Mesenteric fat pad (tissue), 1 donor: ENCODE data around the gene TNNT3. TPM values are rescaled to one million over a fixed set of nuclear protein-coding genes. Genes with fewer than 3 reads are reported as not detected.

Source experiments
- DNase-seq: peaks from one replicate; pipeline ENCODE4 v3.0.0-alpha.2; 2020; ENCODE audit warnings: low spot score
- total RNA-seq: library from RNA; stranded (reverse); fragmentation: NEBNext Ultra II Directional; extraction: Animal tissue kit (Norgen Biotek cat#: 25700); gene quantifications from one replicate; pipeline ENCODE4 v1.2.1, GENCODE V29; 2021
- donor health status: DM: yes; HTN: yes; CAD: no.

Gene TNNT3
- total RNA-seq, 1 donor from 2014 or later = 22.9 TPM

DNA sequence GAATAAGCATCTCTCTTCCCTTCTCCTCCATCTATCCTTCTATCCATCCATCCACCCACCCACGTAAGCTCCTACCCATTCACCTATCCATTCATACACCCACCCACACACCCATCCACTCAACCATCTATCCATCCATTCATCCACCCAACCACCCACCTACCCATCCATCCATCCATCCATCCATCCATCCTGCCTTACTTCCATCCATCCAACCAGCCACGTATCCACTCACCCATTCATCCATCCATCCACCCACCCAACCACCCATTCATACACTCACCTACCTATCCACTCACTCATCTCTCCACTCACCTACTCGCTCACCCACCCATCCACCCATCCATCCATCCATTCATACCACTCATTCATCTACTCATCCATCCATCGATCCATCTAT lies 13.2 kb downstream of the TNNT3 start:
- DNase-seq = no peak

DNA sequence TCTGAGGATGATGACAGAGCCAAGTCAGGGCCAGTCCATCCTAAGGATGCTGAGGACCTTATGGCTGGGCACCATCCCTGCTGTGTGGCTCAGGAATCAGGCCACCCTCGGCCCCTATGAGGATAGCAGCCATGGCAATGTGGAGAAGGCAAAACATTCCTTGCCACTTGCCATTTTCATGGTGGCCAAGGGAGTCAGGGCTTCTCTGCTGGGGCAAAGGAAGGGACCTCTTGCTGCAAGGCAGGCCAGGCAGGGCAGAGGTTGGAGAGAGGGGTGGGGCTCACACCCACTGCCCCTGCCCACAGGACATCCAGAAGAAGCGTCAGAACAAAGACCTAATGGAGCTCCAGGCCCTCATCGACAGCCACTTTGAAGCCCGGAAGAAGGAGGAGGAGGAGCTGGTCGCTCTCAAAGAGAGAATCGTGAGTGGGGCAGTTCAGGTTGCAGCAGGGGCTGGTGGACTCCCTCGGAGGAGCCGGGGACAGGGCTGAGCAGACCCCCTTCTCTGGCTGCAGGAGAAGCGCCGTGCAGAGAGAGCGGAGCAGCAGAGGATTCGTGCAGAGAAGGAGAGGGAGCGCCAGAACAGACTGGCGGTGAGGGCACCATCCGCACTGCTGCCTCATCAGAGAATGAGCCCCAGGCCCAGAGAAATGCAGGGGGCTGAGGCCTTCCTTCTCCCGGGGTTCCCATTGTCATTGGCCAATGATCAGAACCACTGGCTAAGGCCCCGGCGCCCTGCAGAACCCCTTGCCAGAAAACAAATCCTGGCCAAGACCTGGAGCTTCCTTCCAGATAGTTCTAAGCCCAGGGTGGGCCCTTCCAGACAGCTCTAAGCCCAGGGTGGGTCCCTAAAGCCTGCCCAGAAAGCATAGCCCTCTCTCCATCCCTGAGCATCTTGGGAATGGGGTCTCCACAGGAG lies 14.2 kb downstream of the TNNT3 start:
- peak; percentile 85 for DNase-seq

DNA sequence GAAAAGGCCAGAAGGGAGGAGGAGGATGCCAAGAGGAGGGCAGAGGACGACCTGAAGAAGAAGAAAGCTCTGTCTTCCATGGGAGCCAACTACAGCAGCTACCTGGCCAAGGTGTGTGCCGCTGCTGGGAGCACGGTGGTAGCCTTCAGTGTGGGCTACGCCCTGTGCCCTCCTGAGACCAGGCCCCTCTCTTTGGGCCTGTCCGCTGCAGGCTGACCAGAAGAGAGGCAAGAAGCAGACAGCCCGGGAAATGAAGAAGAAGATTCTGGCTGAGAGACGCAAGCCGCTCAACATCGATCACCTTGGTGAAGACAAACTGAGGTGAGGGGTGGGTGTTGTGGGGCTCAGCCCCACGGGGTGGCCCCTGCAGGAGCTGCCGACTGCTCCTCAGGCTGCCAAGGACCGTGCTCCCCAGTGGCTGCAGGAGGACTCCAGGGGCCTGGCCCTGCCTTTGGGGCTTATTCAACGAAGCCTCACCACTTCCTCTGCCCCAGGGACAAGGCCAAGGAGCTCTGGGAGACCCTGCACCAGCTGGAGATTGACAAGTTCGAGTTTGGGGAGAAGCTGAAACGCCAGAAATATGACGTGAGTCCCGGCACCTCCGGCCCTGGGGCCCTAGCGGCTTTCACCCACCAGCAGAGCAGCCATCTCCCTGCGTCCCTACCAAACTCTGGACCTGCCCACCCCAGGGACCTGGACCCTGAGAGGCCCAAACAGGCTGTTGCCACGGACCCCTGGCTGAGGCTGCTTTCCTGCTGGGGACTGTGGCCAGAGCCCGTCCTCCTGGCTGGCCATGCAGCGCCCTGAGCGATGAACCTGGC lies 15.0 kb downstream of the TNNT3 start:
- peak; percentile 76 for DNase-seq

DNA sequence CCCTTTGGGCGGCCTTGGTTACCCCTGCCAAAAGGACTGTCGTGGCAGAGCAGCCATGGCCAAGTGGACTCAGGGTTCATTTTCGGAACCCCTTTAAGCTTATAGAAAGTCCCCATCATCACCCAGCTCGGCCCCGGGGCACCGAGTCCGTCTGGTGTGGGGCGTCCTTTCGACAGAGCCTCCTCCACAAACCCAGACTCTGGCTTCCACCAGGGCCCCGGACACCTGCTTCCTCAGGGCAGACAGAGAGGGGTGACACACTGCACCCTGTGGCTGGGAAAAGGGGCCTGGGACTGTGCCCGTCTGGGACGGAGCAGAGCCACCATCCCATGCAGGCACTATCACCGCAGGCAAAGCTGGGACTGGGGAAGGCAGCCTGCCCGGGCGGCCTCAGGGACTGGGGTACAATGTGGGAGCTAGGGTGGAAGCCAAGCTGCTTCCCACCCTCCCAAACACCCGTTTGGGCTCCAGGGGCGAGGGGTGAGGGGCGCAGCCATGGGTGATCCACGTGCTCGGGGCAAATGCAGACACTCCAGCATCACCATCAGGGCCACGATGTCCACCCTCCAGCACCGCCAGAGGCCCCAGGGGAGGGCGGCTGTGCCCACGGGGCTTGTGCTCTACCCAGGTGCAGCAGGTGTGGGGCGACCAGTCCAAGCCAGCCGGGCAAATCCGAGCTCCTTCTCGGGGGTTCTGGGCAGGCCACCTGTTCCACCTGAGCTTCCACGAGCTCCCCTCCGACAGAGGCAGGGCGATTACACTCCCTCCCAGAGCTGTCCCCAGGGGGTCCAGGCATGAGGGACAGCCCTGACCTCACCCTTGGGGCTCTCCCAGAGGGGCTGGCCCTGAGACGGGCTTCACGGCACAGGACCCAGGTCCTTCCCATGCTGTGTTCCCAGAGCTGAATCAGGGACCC lies 15.9 kb downstream of the TNNT3 start:
- peak; percentile 86 for DNase-seq

DNA sequence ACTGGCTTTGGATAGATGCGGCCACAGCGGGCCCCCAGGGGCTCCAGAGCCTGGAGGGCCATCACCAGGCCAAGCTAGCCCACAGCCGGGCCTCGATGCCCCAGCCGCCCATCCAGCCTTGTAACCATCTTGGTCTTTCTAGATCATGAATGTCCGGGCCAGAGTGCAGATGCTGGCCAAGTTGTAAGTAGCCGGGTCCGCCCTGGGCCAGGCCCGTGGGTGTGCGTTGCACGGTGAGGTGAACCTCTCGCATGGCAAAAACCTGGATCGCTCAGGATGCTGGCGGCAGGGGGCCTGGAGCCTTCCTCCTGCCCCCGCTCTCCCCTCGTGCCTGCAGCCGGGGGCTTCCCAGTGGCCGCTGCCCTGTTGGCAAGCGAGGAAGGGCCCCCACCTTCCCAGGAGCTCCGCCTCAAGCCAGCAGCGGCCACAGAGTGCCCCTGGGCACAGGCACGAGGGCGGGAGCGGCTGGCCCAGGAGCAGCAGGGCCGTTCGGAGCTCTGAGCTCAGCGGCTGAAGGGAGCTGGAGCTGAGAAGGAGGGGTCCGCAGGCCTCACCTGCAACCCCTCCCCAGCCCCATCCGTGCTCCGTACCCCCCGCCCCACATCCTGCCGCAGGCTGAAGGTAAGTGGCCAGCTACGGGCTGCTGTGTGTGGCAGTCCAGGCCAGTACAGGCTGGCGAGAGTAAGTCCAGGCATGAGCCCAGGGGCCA lies 16.7 kb downstream of the TNNT3 start:
- peak; percentile 88 for DNase-seq

DNA sequence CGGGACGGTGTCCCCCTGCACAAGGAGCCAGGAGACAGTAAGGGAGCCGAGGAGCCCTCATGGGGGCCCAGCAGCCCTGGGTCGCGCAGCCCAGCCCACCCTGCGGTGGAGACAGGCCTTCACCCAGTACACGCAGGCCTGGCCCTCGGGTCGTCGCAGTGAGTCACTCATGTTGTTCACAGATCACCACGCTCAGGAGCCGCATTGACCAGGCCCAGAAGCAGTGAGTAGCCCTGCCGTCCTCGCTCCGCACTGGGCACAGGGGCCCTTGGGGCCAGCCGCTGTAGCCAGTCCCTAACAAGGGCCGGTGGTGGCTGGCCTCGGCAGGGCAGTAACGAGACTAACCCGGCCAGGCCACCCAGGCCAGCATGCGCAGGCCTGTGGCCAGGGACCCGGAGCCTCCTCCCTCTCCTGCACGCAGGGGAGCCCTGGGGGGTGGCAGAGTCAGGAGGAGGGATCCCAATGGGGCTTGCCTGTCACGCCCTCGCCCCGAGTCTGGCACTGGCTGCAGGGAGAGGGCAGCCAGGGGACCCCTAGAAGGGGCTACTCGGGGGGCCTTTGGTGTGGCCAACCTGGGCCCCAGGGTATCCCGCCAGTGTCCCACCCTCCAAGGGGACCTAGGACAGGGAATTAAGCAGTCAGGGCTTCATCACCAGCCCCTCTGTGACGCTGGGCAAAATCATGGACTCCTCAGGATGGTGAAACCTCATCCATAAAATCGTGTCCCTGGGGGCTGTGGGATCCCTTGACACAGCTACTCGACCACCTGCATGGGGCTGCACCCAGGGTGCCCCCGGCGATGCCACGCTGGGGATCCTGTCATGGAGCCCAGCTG lies 17.5 kb downstream of the TNNT3 start:
- peak; percentile 81 for DNase-seq

DNA sequence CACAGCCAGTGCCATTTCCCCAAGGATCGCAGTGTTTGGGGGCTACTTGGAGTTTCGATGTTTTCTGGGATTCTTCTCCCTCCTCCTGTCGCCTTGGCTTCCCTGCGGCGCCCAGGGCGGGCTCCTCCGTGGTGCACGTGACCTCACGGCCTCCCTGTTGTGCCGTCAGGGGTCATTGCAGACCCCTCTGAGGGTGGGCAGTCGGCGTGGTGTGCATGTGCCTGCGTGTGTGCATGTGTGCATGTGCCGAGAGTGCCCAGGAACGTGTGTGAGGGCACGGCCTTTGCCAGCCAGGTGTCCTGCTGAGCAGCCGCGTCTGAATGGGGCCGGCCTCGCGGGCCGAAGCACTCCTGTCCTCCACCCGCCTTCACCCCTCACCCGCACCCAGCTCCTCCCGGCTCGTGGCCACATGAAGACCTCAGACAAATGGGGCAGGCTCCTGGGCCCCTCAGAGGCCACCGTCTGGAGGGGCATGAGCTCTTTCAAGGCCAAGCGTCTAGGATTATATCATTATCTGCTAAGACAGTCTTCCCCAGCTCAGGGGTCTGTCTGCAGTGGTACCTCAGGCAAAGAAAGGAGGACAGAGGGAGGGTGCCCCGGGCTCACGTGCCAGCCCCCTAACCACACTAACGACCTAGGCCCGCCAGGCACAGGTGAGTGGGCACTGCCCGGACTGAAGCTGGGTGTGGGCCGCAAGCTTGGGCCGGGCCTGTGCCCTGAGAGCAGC lies 18.3 kb downstream of the TNNT3 start:
- DNase-seq = peak; percentile 87

DNA sequence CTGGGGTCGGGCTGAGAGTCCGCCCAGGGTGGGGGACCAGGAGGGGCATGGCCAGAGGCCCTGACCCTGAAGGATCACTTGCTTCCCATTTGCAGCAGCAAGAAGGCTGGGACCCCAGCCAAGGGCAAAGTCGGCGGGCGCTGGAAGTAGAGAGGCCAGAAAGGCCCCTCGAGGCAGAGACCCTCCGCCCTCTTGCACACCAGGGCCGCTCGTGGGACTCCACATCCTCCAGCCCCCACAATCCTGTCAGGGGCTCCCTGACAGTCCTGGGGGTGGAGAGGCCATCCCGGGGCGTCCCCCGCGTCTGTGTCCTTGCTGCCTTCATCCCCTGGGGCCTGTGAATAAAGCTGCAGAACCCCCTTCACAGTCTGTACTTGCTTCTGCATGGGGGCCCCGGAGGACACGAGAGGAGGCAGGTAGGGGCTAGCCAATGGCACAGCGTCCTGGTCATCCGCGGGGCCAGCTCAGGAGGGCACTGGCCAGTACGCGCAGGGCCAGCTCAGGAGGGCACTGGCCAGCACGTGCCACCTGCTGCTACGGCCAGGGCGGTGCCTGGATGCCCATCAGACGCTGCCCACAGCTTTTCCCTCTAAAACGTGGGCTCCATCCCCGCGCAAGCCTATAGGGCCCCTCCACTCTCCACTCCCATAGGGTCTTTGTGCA lies 19.0 kb downstream of the TNNT3 start:
- peak; percentile 88 for DNase-seq

DNA sequence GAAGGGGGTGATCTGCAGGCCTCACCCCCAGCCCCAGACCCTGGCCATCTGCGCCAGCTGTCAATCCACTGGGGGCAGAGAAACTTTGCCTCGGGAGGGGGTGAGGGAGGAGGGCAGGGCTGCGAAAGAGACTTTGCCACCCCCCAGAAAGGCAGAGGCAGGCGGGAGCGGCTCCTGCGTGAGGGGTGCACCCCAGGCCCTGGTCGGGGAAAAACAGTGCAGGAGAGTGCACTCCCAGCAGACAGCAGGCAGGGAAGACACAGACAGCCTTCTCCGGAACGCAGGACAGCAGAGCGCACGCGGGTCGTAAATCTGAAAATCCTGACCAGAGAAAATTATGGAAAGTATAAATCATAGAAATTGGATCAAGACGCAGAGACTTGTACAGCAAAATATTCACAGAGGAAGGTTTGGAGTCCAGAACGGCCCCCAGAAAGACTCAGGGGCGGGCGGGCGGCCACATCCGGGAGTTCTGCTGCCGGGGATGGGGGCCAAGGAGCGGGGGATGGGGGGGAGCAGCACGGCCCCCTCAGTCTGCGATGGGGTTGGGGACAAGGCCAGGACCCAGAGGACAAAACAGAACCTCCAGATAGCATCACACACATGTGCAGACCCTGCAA lies 19.6 kb downstream of the TNNT3 start:
- peak; percentile 67 for DNase-seq

DNA sequence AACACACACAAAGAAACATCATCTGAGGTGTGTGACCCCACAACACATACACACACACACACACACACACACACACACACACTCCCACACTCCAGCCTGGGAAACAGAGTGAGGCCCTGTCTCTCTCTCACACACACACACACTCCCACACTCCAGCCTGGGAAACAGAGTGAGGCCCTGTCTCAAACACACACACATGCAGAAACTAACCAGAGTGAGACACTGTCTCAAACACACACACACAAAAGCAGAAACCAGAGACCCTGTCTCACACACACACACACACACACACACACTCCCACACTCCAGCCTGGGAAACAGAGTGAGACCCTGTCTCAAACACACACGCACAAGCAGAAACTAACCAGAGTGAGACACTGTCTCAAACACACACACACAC lies 20.3 kb downstream of the TNNT3 start:
- peak; percentile 65 for DNase-seq

DNA sequence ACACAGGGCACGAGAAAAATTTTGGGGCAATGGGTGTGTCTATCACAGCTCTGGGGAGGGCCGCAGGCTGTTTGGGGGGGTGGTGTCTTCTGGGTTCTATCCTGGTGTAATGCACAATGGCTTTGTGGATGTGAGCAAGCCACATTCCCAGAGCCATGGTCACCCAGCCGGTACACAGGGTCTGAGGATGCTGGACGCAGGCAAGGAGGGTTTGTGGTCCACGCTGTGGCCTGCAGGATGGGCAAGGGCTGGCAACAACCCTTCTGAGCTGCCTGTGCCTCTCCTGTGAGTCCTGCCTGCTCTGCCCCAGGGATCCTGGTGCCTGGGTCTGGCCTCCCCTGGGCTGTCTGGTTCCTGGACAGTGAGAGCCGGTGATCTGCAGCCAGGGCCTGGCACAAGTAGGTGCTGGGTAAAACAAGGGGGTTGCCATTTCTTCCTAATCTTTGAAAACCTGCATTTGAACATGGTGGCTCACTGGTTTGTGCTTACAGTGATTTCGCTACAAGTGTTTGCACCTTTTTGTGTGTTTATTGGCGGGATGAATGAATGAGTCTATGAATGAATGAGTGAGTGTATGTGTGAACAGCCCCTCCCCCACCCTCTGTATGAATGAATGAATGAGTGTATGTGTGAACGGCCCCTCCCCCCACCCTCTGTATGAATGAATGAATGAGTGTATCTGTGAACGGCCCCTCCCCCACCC lies 23.2 kb downstream of the TNNT3 start:
- DNase-seq = peak; percentile 57

DNA sequence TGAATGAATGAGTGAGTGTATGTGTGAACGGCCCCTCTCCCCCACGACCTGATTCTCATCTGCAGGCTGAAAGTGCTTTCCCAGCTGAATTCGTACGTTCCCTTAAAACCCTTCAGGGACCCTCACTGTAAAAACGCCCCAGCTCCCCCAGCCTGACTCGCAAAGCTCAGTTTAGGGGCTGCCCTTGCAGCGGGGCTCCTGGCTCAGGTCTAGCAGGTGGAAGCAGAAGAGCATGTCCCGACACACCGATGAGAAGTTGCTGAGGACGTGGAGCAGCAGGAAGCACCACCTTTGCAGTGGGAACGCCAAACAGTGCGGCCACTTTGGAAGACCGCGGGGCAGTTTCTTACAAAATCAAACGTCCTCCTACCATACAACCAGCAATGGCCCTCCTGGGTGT lies 24.1 kb downstream of the TNNT3 start:
- no peak for DNase-seq

DNA sequence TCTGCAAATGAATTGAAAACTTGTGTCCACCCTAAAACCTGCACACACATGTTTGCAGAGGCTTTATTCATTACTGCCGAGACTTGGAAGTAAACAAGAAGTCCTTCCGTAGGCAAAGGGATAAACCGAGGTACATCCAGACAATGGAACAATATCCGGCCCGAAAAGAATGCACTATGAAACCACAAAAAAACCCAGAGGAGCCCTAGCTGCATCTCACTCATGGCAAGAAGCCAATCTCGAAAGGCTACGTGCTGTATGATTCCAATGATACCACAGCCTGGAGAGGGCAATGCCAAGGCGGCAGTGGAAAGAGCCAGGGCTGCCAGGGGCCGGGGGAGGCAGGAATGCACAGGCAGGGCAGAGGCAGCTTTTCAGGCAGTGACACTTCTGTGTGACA lies 24.5 kb downstream of the TNNT3 start:
- no peak for DNase-seq

DNA sequence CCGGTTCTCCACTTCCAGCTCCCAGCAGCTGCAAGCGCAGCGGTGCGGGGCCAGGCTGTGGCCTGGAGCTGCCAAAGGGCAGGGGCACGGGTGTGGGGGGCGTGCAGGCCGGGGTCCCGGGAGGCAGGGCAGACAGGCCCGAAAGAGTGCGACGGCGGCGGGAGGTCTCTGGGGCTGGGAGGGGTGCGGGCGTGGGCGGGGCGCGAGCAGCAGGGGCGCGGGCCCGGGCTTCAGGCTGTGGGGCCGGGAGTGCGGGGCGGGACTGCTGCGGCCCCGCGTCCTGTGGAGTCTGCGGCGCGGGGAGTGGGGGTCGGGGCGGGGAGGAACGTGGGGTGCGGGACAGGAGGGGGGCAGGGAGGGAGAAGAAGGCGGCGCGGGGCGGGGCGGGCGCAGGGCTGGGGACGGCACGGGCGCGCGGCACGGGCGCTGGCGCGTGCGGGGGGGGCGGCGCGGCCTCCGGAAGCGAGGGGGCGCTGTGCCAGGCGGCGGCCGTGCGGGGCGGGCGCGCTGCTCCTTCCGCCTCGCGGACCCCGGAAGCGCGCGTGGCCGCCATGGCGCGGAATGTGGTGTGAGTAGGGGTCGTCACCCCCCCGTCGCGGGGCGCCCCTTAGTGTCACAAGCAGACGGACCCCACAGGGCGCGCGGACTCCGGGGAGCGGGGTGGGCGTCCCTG lies 27.4 kb downstream of the TNNT3 start, which contains the start of gene MRPL23:
Gene MRPL23, plus strand, starts transcription at position 521 of the 673 bp plus-strand sequence. Its CDS starts 31 bp downstream, at position 552.
- DNase-seq = no peak

DNA sequence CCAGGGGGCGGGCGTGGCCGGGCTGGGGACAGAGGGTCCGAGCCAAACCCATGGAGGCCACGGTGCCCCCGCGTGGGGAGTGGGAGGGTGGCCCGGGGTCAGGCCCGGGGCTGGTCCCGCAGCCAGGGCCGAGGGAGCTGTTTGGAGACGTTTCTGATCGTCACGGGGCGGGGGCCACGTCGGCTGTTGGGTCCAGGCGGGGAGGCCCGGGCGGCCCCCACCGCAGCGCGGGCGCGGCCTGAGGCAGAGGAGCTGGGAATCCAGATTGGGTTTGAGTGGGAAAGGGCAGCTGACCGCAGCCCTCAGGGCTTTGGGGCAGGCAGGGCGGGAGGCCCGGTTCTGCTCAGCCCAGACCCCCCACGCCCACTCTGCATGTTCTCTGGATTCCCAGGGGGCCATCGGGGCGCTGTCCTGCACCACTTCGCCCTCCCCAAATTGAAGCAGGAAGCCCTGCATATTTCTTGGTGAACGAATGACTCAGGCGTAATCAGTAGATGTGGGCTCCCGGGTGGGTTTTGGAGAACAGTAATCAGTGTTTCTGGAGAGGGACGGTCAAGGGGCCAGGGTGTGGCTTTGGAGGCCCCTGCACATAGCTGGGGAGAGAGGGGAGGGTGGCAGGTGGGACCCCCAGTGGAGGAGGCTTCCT lies 28.2 kb downstream of the TNNT3 start:
- no peak for DNase-seq

DNA sequence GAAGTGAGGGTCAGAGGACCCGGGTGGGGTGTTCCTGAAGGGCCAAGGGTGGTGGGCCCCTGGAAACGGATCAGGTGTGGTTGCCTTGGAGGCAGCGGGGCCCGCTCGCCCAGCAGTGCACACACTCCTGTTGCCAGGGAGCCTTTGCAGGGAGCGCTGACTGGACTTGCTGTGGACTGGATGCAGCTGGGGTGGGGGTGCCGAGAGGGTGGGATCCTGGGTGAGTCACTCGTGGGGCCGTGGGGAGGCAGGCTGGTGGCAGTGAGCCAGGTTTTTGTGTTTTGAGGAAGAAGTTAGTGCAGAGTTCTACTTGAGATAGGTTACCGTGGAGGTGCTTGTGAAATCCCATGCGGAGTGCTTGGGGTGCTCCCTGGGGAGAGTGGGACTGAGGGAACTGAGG lies 28.9 kb downstream of the TNNT3 start:
- DNase-seq = no peak
